GM19455 (cell line): Measurements from ENCODE around the gene PROM2.

ENCODE experiments used
- ATAC-seq: cut with Tn5 transposase; IDR thresholded peaks from one replicate; pipeline ENCODE4 v1.9.1; 2021; ENCODE audit not compliant: unreplicated experiment

Gene PROM2

GRCh38 chr2:95283562-95283961, 9.3 kb downstream of the PROM2 start:
- ATAC-seq, result no peak

GRCh38 chr2:95284886-95285541, 10.8 kb downstream of the PROM2 start:
- ATAC-seq, result no peak

- ATAC-seq, result no peak
Measured at GRCh38 chr2:95285542-95285932, 11.3 kb downstream of the PROM2 start.

- ATAC-seq, result no peak
Measured at GRCh38 chr2:95287336-95287735, 13.1 kb downstream of the PROM2 start.

- ATAC-seq, result no peak
Measured at GRCh38 chr2:95287806-95288205, 13.6 kb downstream of the PROM2 start.

- no peak for ATAC-seq
Measured at GRCh38 chr2:95289253-95289652, 15.0 kb downstream of the PROM2 start.

- ATAC-seq, result no peak
Measured at GRCh38 chr2:95291222-95291621, 17.0 kb downstream of the PROM2 start.

GRCh38 chr2:95292623-95293260, 18.5 kb downstream of the PROM2 start:
- ATAC-seq, result no peak

- no peak for ATAC-seq
Measured at GRCh38 chr2:95294579-95295250, 20.5 kb downstream of the PROM2 start.

GRCh38 chr2:95295376-95295775, 21.1 kb downstream of the PROM2 start:
- no peak for ATAC-seq

- ATAC-seq, result no peak
Measured at GRCh38 chr2:95296011-95296410, 21.8 kb downstream of the PROM2 start.

GRCh38 chr2:95296880-95297487, 22.7 kb downstream of the PROM2 start, which contains the start of gene KCNIP3:
Gene KCNIP3 (plus strand): TSS chr2:95297347. CDS start chr2:95297439, 92 bp downstream.
- no peak for ATAC-seq

GRCh38 chr2:95297639-95298395, 23.6 kb downstream of the PROM2 start:
- ATAC-seq, result no peak

- ATAC-seq, result no peak
Measured at GRCh38 chr2:95298486-95299111, 24.4 kb downstream of the PROM2 start.

GRCh38 chr2:95299961-95300360, 25.7 kb downstream of the PROM2 start:
- ATAC-seq, result no peak

- ATAC-seq, result no peak
Measured at GRCh38 chr2:95300450-95300849, 26.2 kb downstream of the PROM2 start.

GRCh38 chr2:95301186-95301585, 26.9 kb downstream of the PROM2 start:
- ATAC-seq, result no peak

GRCh38 chr2:95301876-95302641, 27.8 kb downstream of the PROM2 start:
- no peak for ATAC-seq

GRCh38 chr2:95303191-95303919, 29.1 kb downstream of the PROM2 start:
- no peak for ATAC-seq
